ENCODE data around the gene MEF2C.
A peak's percentile ranks its signal among the peaks of the same experiment; 100 is the strongest.

The MEF2C gene

GRCh38 chr5:88679638-88680037 is 203.3 kb downstream of the MEF2C start:
- Histone ChIP-seq H3K27ac (no peak overlapping the region), H3K36me3 (ENCODE audit: insufficient read depth, low read length) (no peaks in the 10 kb centered on the region), H3K9ac (ENCODE audit: insufficient read length) (no peak overlapping the region), H3K9me3 (ENCODE audit: low read depth, low read length) (no peaks in the 10 kb centered on the region), H3K4me3 (peak overlapping the region; percentile 93)
- no peak for DNase-seq (ENCODE audit: low read depth, low spot score)
- no peak for TF ChIP-seq POLR2AphosphoS5 (IDR thresholded peaks at IDR 0.05; ENCODE audit: borderline replicate concordance, low read depth, low read length)
- TF ChIP-seq EZH2 (IDR thresholded peaks at IDR 0.05) = no peak
- TF ChIP-seq FOXP2 (optimal IDR thresholded peaks at IDR 0.05; ENCODE audit: control extremely low read depth, extremely low read length, insufficient read depth) = no peak

- Histone ChIP-seq H3K36me3 (ENCODE audit: insufficient read depth, low read length) (no peaks in the 10 kb centered on the region), H3K9ac (ENCODE audit: insufficient read length) (peak overlapping the region; percentile 78), H3K27ac (no peak overlapping the region), H3K9me3 (ENCODE audit: low read depth, low read length) (no peaks in the 10 kb centered on the region), H3K4me3 (peak overlapping the region; percentile 93)
- DNase-seq (ENCODE audit: low read depth, low spot score) = no peak
- no peak for TF ChIP-seq EZH2 (IDR thresholded peaks at IDR 0.05)
Measured at GRCh38 chr5:88678770-88679381, 204.1 kb downstream of the MEF2C start.

- Histone ChIP-seq H3K36me3 (ENCODE audit: insufficient read depth, low read length) (no peaks in the 10 kb centered on the region), H3K4me3 (peak overlapping the region; percentile 93), H3K9me3 (ENCODE audit: low read depth, low read length) (no peaks in the 10 kb centered on the region), H3K27ac (no peak overlapping the region), H3K9ac (ENCODE audit: insufficient read length) (peak overlapping the region; percentile 78)
- no peak for DNase-seq (ENCODE audit: low read depth, low spot score)
- no peak for TF ChIP-seq EZH2 (IDR thresholded peaks at IDR 0.05)
- TF ChIP-seq POLR2AphosphoS5 (IDR thresholded peaks at IDR 0.05; ENCODE audit: borderline replicate concordance, low read depth, low read length) = peak; percentile 37; the same call in 1 of the 2 replicates
Measured at GRCh38 chr5:88677943-88678769, 204.8 kb downstream of the MEF2C start.

- TF ChIP-seq POLR2AphosphoS5 (IDR thresholded peaks at IDR 0.05; ENCODE audit: borderline replicate concordance, low read depth, low read length) (no peak), EZH2 (IDR thresholded peaks at IDR 0.05) (no peak), FOXP2 (optimal IDR thresholded peaks at IDR 0.05; ENCODE audit: control extremely low read depth, extremely low read length, insufficient read depth) (no peak)
- peak overlapping the region; percentile 48 for H3K9ac ChIP-seq (ENCODE audit: insufficient read length)
- no peak overlapping the region for H3K27ac ChIP-seq
- H3K4me3 ChIP-seq = peak overlapping the region; percentile 93
- no peak for DNase-seq (ENCODE audit: low read depth, low spot score)
- H3K36me3 ChIP-seq (ENCODE audit: insufficient read depth, low read length) = no peaks in the 10 kb centered on the region
- no peaks in the 10 kb centered on the region for H3K9me3 ChIP-seq (ENCODE audit: low read depth, low read length)
Measured at GRCh38 chr5:88677376-88677895, 205.5 kb downstream of the MEF2C start.

GRCh38 chr5:88676637-88677375 is 206.2 kb downstream of the MEF2C start:
- Histone ChIP-seq H3K27ac (peak overlapping the region; percentile 63), H3K4me3 (peak overlapping the region; percentile 93), H3K9me3 (ENCODE audit: low read depth, low read length) (no peaks in the 10 kb centered on the region), H3K36me3 (ENCODE audit: insufficient read depth, low read length) (no peaks in the 10 kb centered on the region), H3K9ac (ENCODE audit: insufficient read length) (peak overlapping the region; percentile 72)
- no peak for DNase-seq (ENCODE audit: low read depth, low spot score)
- TF ChIP-seq FOXP2 (optimal IDR thresholded peaks at IDR 0.05; ENCODE audit: control extremely low read depth, extremely low read length, insufficient read depth) (no peak), POLR2AphosphoS5 (IDR thresholded peaks at IDR 0.05; ENCODE audit: borderline replicate concordance, low read depth, low read length) (no peak), EZH2 (IDR thresholded peaks at IDR 0.05) (no peak)

GRCh38 chr5:88675708-88676636 is 207.0 kb downstream of the MEF2C start:
- H3K9ac ChIP-seq (ENCODE audit: insufficient read length) = peak overlapping the region; percentile 78
- DNase-seq (ENCODE audit: low read depth, low spot score) = peak; percentile 80
- TF ChIP-seq POLR2AphosphoS5 (IDR thresholded peaks at IDR 0.05; ENCODE audit: borderline replicate concordance, low read depth, low read length) (peak; percentile 67; the same call in 1 of the 2 replicates), EZH2 (IDR thresholded peaks at IDR 0.05) (no peak)
- H3K9me3 ChIP-seq (ENCODE audit: low read depth, low read length) = no peaks in the 10 kb centered on the region
- H3K27ac ChIP-seq = peak overlapping the region; percentile 98
- no peaks in the 10 kb centered on the region for H3K36me3 ChIP-seq (ENCODE audit: insufficient read depth, low read length)
- peak overlapping the region; percentile 93 for H3K4me3 ChIP-seq

GRCh38 chr5:88675168-88675707 is 207.7 kb downstream of the MEF2C start:
- no peaks in the 10 kb centered on the region for H3K9me3 ChIP-seq (ENCODE audit: low read depth, low read length)
- peak overlapping the region; percentile 78 for H3K9ac ChIP-seq (ENCODE audit: insufficient read length)
- H3K4me3 ChIP-seq = peak overlapping the region; percentile 93
- H3K27ac ChIP-seq = peak overlapping the region; percentile 98
- TF ChIP-seq FOXP2 (optimal IDR thresholded peaks at IDR 0.05; ENCODE audit: control extremely low read depth, extremely low read length, insufficient read depth) = no peak
- no peak for TF ChIP-seq POLR2AphosphoS5 (IDR thresholded peaks at IDR 0.05; ENCODE audit: borderline replicate concordance, low read depth, low read length)
- TF ChIP-seq EZH2 (IDR thresholded peaks at IDR 0.05) = no peak
- 0 out of 2 replicates have a peak, but pooled peaks cover 4% of the 10 kb centered on the region for H3K36me3 ChIP-seq (ENCODE audit: insufficient read depth, low read length)
- no peak for DNase-seq (ENCODE audit: low read depth, low spot score)
